GM12892 (cell line): ENCODE results near the gene MALRD1.

ENCODE experiments used
- DNase-seq: peaks from one replicate; pipeline ENCODE4 v3.0.0; 2011; ENCODE audit not compliant: insufficient read length
- FAIRE-seq: peaks from 2 replicates; lab custom pipeline; 2011; peaks lifted over from hg19 to GRCh38; lab: Jason Lieb, UNC
- POLR2A ChIP-seq: IDR thresholded peaks from 2 replicates; pipeline ENCODE4 v1.6.1; 2011; ENCODE audit warnings: low read depth, low read length, control low read depth
- POLR2AphosphoS5 ChIP-seq: IDR thresholded peaks from 2 replicates; pipeline ENCODE4 v1.6.1; 2011; ENCODE audit warnings: low read depth, low read length, control low read depth
- TAF1 ChIP-seq: IDR thresholded peaks from 2 replicates; pipeline ENCODE4 v1.6.1; 2011; ENCODE audit warnings: low read depth, mild to moderate bottlenecking, control low read depth, low read length, borderline replicate concordance

MALRD1 gene

GRCh38 chr10:19325581-19325980 is 277.0 kb downstream of the MALRD1 start:
- FAIRE-seq: no peak
- DNase-seq: no peak

GRCh38 chr10:19328582-19328981 is 280.0 kb downstream of the MALRD1 start:
- no peak for FAIRE-seq
- TF ChIP-seq POLR2A: no peak
- no peak for TF ChIP-seq POLR2AphosphoS5
- TF ChIP-seq TAF1: no peak
- DNase-seq: no peak

More at GRCh38 chr10:19325581-19325980, 277.0 kb downstream of the MALRD1 start:
- TF ChIP-seq POLR2AphosphoS5: no peak
- no peak for TF ChIP-seq POLR2A
- TF ChIP-seq TAF1: no peak

- no peak for DNase-seq
- TF ChIP-seq TAF1 (no peak), POLR2AphosphoS5 (no peak), POLR2A (no peak)
- FAIRE-seq: no peak
Observed at GRCh38 chr10:19329475-19329874, 280.9 kb downstream of the MALRD1 start.

DNA sequence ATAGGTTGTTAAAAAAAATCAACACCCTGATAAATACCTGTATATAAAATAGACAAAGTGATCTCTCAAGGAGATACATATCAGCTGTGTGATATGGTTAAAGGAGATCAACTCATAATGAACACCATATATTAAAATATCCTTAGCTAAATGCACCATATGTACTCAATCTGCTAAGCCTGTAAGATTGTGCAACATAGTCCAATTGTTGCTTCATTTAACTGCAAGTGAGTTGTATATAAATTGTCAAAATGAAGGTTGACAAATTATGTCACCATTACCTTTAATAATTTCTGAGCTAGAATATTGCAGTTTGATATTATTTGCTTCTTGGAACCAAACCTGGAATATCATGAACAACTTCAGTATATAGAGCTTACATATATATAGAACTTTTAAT is 283.7 kb downstream of the MALRD1 start:
- FAIRE-seq (no peak), DNase-seq (no peak)

DNA sequence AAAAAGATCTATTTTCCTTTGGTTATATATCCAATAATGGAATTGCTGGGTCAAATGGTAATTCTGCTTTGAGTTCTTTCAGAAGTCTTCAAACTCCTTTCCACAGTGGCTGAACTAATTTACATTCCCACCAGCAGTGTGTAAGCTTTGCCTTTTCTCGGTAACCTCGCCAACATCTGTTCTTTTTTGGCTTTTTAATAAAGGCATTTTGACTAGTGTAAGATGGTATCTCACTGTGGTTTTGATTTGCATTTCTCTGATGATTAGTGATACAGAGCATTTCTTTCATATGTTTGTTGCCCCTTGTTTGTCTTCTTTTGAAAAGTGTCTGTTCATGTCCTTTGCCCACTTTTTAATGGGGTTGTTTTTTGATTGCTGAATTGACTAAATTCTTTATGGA is 285.0 kb downstream of the MALRD1 start:
- FAIRE-seq (no peak), DNase-seq (no peak)
- TF ChIP-seq POLR2A (no peak), POLR2AphosphoS5 (no peak), TAF1 (no peak)

More for the DNA sequence above, 283.7 kb downstream of the MALRD1 start:
- TF ChIP-seq POLR2A (no peak), TAF1 (no peak), POLR2AphosphoS5 (no peak)

DNA sequence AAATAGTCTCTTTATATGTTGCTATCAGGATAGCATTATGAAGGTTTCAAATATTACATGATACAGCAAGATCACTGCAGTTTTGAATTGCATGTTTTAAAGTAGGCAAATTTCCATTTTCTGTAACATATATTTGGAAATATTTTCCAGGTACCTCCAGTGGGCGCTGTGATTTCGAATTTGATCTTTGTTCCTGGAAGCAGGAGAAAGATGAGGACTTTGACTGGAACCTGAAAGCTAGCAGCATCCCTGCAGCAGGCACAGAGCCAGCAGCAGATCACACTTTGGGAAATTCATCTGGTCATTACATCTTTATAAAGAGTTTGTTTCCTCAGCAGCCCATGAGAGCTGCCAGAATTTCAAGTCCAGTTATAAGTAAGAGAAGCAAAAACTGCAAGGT is 299.0 kb downstream of the MALRD1 start:
- DNase-seq (no peak), FAIRE-seq (no peak)

DNA sequence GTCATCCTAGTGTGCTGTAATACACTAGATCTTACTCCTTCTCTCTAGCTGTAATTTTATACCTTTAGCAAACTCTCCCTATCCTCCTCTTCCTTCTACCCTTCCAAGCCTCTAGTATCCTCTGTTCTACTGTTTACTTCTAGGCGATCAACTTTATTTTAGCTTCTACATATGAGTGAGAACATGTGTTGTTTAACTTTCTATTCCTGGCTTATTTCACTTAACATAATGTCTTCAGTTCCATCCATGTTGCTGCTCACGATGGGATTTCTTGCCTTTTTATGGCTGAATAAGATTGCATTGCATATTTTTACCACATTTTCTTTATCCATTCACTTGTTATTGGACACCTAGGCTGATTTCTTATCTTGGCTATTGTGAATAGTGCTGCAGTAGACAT is 318.6 kb downstream of the MALRD1 start:
- TF ChIP-seq POLR2A: no peak
- TF ChIP-seq TAF1: no peak
- TF ChIP-seq POLR2AphosphoS5: no peak
- FAIRE-seq: no peak
- no peak for DNase-seq

More for the DNA sequence above, 299.0 kb downstream of the MALRD1 start:
- no peak for TF ChIP-seq TAF1
- no peak for TF ChIP-seq POLR2A

DNA sequence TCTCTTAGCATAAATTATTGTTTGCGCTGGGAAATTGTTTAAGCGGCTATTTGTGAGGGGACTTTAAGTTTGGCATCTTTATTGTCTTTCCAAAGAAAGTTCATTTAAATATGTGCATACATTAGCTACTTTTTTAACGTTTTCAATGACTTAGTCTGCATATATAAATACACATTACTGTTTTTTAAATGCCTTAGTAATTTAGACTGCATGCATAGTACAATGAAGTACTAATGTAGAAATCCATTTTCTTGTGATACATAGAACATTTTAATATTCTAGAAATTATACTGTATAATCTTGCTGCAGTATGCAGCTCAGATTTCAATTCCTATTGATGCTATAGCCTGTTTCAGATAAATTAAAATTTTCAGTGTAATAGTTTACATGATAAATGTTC is 325.4 kb downstream of the MALRD1 start:
- TF ChIP-seq POLR2A (no peak), POLR2AphosphoS5 (no peak), TAF1 (no peak)
- DNase-seq: no peak
- FAIRE-seq: no peak

DNA sequence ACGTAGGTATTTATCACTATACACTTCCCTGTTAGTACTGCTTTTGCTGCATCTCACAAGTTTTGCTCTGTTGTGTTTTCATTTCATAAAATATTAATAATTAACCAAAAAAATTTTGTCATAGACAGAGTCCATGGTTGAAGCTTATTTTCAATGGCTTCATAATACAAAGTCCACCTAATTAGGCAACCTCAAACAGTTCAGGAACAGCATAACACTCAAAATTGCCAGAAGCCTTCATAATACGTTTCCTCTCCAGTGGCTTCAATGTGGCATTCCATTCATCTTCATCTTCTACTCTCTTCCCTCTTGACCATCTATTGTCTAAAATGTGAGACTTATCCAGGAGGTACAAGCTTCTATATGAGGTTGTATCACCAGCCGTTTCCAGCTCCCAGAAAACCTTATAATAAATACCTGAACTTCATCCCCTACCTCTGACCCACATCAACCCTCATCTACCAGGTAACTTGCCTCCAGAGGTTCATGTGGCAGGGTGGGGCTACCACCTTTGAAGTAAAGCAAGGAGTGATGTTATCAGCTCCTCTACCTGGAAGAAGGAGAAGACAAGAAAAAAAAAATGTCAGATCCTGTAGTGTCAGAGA is 337.3 kb downstream of the MALRD1 start:
- FAIRE-seq (no peak), DNase-seq (no peak)
- TF ChIP-seq POLR2AphosphoS5 (no peak), POLR2A (no peak), TAF1 (no peak)

DNA sequence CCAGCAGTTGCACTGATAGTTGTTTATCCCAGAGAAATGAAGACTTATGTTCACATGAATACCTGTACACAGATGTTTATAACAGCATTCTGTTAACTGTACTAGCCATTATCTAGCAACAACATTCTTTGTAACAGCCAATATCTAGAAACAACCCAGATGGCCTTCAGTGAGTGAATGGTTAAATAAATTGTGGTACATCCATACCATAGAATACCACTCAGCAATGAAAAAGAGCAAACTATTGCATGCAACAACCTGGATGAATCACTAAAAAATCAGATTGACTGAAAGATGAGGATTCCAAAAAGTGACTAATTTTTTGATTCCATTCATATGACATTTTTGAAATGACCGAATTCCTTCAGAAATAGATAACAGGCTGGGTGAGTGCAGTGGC is 360.3 kb downstream of the MALRD1 start:
- TF ChIP-seq POLR2A (no peak), TAF1 (no peak), POLR2AphosphoS5 (no peak)
- DNase-seq: no peak
- FAIRE-seq: no peak

- DNase-seq (no peak), FAIRE-seq (no peak)
- no peak for TF ChIP-seq POLR2AphosphoS5
- TF ChIP-seq POLR2A: no peak
- no peak for TF ChIP-seq TAF1
Observed at GRCh38 chr10:19411119-19411518, 362.5 kb downstream of the MALRD1 start.

DNA sequence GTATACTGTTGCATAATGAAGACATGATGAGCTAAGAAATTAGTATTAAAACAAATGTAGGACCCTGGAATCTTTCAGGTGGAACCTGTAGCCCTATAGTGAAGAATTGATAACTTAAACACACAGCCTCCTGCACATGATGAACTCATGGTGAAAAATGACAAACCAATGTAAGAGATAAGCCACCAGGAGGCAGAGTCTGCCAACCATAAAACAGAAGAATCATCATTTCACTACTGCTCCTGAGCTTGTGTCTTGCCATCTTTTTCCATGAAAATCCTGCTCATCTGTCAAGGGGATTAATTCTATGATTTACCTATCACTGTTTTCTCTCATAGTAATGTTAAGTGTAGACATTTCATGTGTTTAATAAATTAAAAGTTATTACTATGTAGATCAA is 363.9 kb downstream of the MALRD1 start:
- no peak for DNase-seq
- FAIRE-seq: no peak
- TF ChIP-seq POLR2AphosphoS5 (no peak), TAF1 (no peak), POLR2A (no peak)
